Small intestine (tissue), 7 donors: ENCODE measurements around the gene MEI1. TPM values are rescaled to one million over a fixed set of nuclear protein-coding genes. Genes with fewer than 3 reads are reported as not detected.

Experiments used
- DNase-seq, 2 donors: peaks; one replicate each; pipeline versions ENCODE4 v3.0.0 to v3.0.0-alpha.2; 2013
- FAIRE-seq: peaks from 2 replicates; lab custom pipeline; 2012; peaks lifted over from hg19 to GRCh38; lab: Jason Lieb, UNC
- H3K27ac ChIP-seq, 3 donors: one replicate each; pipeline ENCODE4 v1.5.1; 2013; ENCODE audit warnings: low read length in 2 of 3, mild to moderate bottlenecking in 2 of 3, control low read depth in 1 of 3, inconsistent platforms in 1 of 3, low read depth in 1 of 3, moderate library complexity in 1 of 3
- H3K27me3 ChIP-seq, 3 donors: one replicate each; pipeline ENCODE4 v1.6.1; 2013; ENCODE audit warnings: low read length in 3 of 3, inconsistent platforms in 1 of 3; ENCODE audit not compliant: control insufficient read depth in 3 of 3, insufficient read depth in 3 of 3
- H3K36me3 ChIP-seq, 3 donors: one replicate each; pipeline ENCODE4 v1.6.1; 2013; ENCODE audit warnings: low read length in 3 of 3, inconsistent platforms in 1 of 3, low read depth in 1 of 3, mild to moderate bottlenecking in 1 of 3, moderate library complexity in 1 of 3; ENCODE audit not compliant: control insufficient read depth in 3 of 3, insufficient read depth in 2 of 3
- H3K4me1 ChIP-seq, 3 donors: one replicate each; pipeline ENCODE4 v1.6.1; 2013; ENCODE audit warnings: low read length in 2 of 3, inconsistent platforms in 1 of 3, low read depth in 1 of 3, mild to moderate bottlenecking in 1 of 3, moderate library complexity in 1 of 3; ENCODE audit not compliant: control insufficient read depth in 3 of 3, insufficient read depth in 2 of 3
- H3K4me3 ChIP-seq, 3 donors: one replicate each; pipeline ENCODE4 v1.5.1; 2013; ENCODE audit warnings: low read length in 3 of 3, control low read depth in 1 of 3, inconsistent platforms in 1 of 3, low read depth in 1 of 3, mild to moderate bottlenecking in 1 of 3, moderate library complexity in 1 of 3
- H3K9me3 ChIP-seq, 2 donors: one replicate each; pipeline ENCODE4 v1.6.1; 2013; ENCODE audit warnings: low read depth in 1 of 2, low read length in 1 of 2; ENCODE audit not compliant: control insufficient read depth in 2 of 2, insufficient read depth in 1 of 2
- WGBS, 3 donors: extraction: QIAGEN DNeasy Blood & Tissue Kit; methylation state at CpG; one replicate each; pipeline ENCODE4 v1.1.7; 2013; 5-methylcytosine and 5-hydroxymethylcytosine counted together
- polyA plus RNA-seq, 4 donors: library from polyadenylated mRNA; stranded (reverse) in 3 of 4; unstranded in 1 of 4; fragments of 200-250 nt in 3 of 4; fragments of 120-200 nt in 1 of 4; gene quantifications; one replicate each; pipeline versions ENCODE4 v1.2.1 to v1.2.3, GENCODE V29; 2013
- donor health status: healthy with polysubstance abuse.
- donor health status: control.
- donor health status: control.
- donor health status: Bipolar disorder and iron deficiency.
- donor health status: healthy.

Gene MEI1
- polyA plus RNA-seq, 4 donors: 1.1 to 16.8 (median 4.2) TPM

- 92 to 96% (median 95%) methylated on average over 3 of the region's 3 CpGs for WGBS, 3 donors
- FAIRE-seq: no peak
- Histone ChIP-seq H3K27me3 (no peaks in the 10 kb centered on the region), H3K36me3 (peaks cover 0 to 2% (median 0%) of the 10 kb centered on the region in 3 donors), H3K4me1 (no peaks in the 10 kb centered on the region), H3K4me3 (no peak overlapping the region), H3K27ac (no peak overlapping the region), H3K9me3 (no peaks in the 10 kb centered on the region)
- DNase-seq: no peak
Measured at GRCh38 chr22:41793871-41794270, 94.6 kb downstream of the MEI1 start.

GRCh38 chr22:41798736-41799135 is 99.4 kb downstream of the MEI1 start:
- no peak overlapping the region for H3K27ac ChIP-seq
- no peak overlapping the region for H3K4me3 ChIP-seq
- no peaks in the 10 kb centered on the region for H3K27me3 ChIP-seq
- peaks cover 0 to 14% (median 2%) of the 10 kb centered on the region in 3 donors for H3K4me1 ChIP-seq
- H3K36me3 ChIP-seq: no peaks in the 10 kb centered on the region
- H3K9me3 ChIP-seq: no peaks in the 10 kb centered on the region
- FAIRE-seq (no peak), DNase-seq (no peak)
- 90 to 100% (median 92%) methylated on average over 2 of the region's 2 CpGs for WGBS, 3 donors

- no peak for FAIRE-seq
- H3K4me1 ChIP-seq: peaks cover 0 to 14% (median 2%) of the 10 kb centered on the region in 3 donors
- 11 to 14% (median 13%) methylated on average over 38 of the region's 38 CpGs for WGBS, 3 donors
Measured at GRCh38 chr22:41799486-41800347, 100.4 kb downstream of the MEI1 start.

GRCh38 chr22:41800348-41801146 is 101.2 kb downstream of the MEI1 start, which contains the start of gene CCDC134:
CCDC134 (plus strand) TSS chr22:41800679; CDS start chr22:41808891, 8,212 bp downstream.
- Histone ChIP-seq H3K27ac (peak within 1 kb of the TSS; percentile 85 to 95 (median 93)), H3K27me3 (no peaks in the 10 kb centered on the region), H3K4me3 (peak within 1 kb of the TSS; percentile 76 to 96 (median 87)), H3K36me3 (peaks cover 0 to 2% (median 0%) of the 10 kb centered on the region in 3 donors), H3K4me1 (peaks cover 0 to 14% (median 2%) of the 10 kb centered on the region in 3 donors), H3K9me3 (no peaks in the 10 kb centered on the region)
- FAIRE-seq (no peak), DNase-seq (peak; percentile 87 to 95)
- 0% methylated on average over 49 to 52 of the region's 52 CpGs for WGBS, 3 donors

More at GRCh38 chr22:41799486-41800347, 100.4 kb downstream of the MEI1 start:
- peak overlapping the region; percentile 76 to 96 (median 87) for H3K4me3 ChIP-seq
- no peaks in the 10 kb centered on the region for H3K9me3 ChIP-seq
- H3K27me3 ChIP-seq: no peaks in the 10 kb centered on the region
- peak; percentile 29 to 65 for DNase-seq
- peaks cover 0 to 2% (median 0%) of the 10 kb centered on the region in 3 donors for H3K36me3 ChIP-seq
- peak overlapping the region; percentile 85 to 95 (median 93) for H3K27ac ChIP-seq

- H3K27me3 ChIP-seq: no peaks in the 10 kb centered on the region
- peak overlapping the region; percentile 85 to 95 (median 93) for H3K27ac ChIP-seq
- WGBS, 3 donors: 3 to 22% (median 15%) methylated on average over 4 of the region's 4 CpGs
- H3K4me3 ChIP-seq: peak overlapping the region; percentile 76 to 96 (median 87)
- no peak for FAIRE-seq
- peak in 1 of 2 donors; percentile 40 for DNase-seq
- peaks cover 0 to 2% (median 0%) of the 10 kb centered on the region in 3 donors for H3K36me3 ChIP-seq
- H3K4me1 ChIP-seq: peaks cover 0 to 14% (median 2%) of the 10 kb centered on the region in 3 donors
- H3K9me3 ChIP-seq: no peaks in the 10 kb centered on the region
Measured at GRCh38 chr22:41801147-41801819, 102.0 kb downstream of the MEI1 start.

GRCh38 chr22:41801886-41802285 is 102.6 kb downstream of the MEI1 start:
- Histone ChIP-seq H3K9me3 (no peaks in the 10 kb centered on the region), H3K27me3 (no peaks in the 10 kb centered on the region), H3K27ac (no peak overlapping the region), H3K4me1 (peaks cover 0 to 14% (median 2%) of the 10 kb centered on the region in 3 donors), H3K4me3 (no peak overlapping the region), H3K36me3 (peaks cover 0 to 2% (median 0%) of the 10 kb centered on the region in 3 donors)
- DNase-seq: no peak
- WGBS, 3 donors: 21 to 51% (median 23%) methylated on average over 2 of the region's 2 CpGs
- FAIRE-seq: no peak

GRCh38 chr22:41805639-41806038 is 106.3 kb downstream of the MEI1 start:
- DNase-seq (no peak), FAIRE-seq (no peak)
- Histone ChIP-seq H3K27me3 (no peaks in the 10 kb centered on the region), H3K9me3 (no peaks in the 10 kb centered on the region), H3K4me1 (peaks cover 0 to 6% (median 2%) of the 10 kb centered on the region in 3 donors), H3K36me3 (peaks cover 0 to 27% (median 0%) of the 10 kb centered on the region in 3 donors), H3K4me3 (no peak overlapping the region), H3K27ac (no peak overlapping the region)
